B cell (primary cell): ENCODE data around the gene ABHD1. TPM values are rescaled to one million over a fixed set of nuclear protein-coding genes. Genes with fewer than 3 reads are reported as not detected.

Experiments used
- ATAC-seq: fragments of 200-7000 bp; cut with Tn5 transposase; one replicate; pipeline ENCODE4 v1.10.0; 2021; ENCODE audit warnings: low read depth, mild to moderate bottlenecking, moderate number of reproducible peaks, moderate library complexity
- CTCF ChIA-PET: fragments of 350-600 bp; sonication (Branson Sonifier 250); formaldehyde crosslinking; loops from one replicate; lab custom pipeline; 2021; ENCODE audit warnings: antibody characterized with exemption, inconsistent platforms; lab: Charles Lee
- POLR2A ChIA-PET: fragments of 350-600 bp; sonication (Branson Sonifier 250); formaldehyde crosslinking; loops from one replicate; lab custom pipeline; 2021; ENCODE audit warnings: antibody characterized with exemption; lab: Charles Lee
- DNase-seq: peaks from one replicate; pipeline ENCODE4 v3.0.0; 2013
- H2AFZ ChIP-seq: 2 replicates; pipeline ENCODE4 v1.6.1; 2012; ENCODE audit warnings: mild to moderate bottlenecking, low read depth, low read length; ENCODE audit not compliant: insufficient read depth, poor library complexity, severe bottlenecking
- H3K27ac ChIP-seq, 2 donors: 1 replicate in 1 of 2; 2 replicates in 1 of 2; pipeline ENCODE4 v1.5.1; 2012 to 2013; ENCODE audit warnings: low read length in 2 of 2, mild to moderate bottlenecking in 2 of 2, moderate library complexity in 1 of 2
- H3K27me3 ChIP-seq, 4 experiments: fragments of 200-600 bp in 1 of 4; sonication (generic) in 1 of 4; replicated peaks in 1 of 4; 1 replicate in 2 of 4; 2 replicates in 2 of 4; pipeline versions ENCODE4 v1.6.1 to v1.7.0; 2013 to 2016; ENCODE audit warnings: low read length in 3 of 4, mild to moderate bottlenecking in 2 of 4, mixed read lengths in 1 of 4, moderate library complexity in 1 of 4; ENCODE audit not compliant: insufficient read depth in 4 of 4, control insufficient read depth in 3 of 4; ENCODE audit errors: control extremely low read depth in 1 of 4
- H3K36me3 ChIP-seq, 2 experiments: replicated peaks in 1 of 2; 1 replicate in 1 of 2; 2 replicates in 1 of 2; pipeline versions ENCODE4 v1.6.1 to v1.7.1; 2013; ENCODE audit warnings: low read length in 1 of 2; ENCODE audit not compliant: insufficient read depth in 2 of 2, control insufficient read depth in 1 of 2; ENCODE audit errors: control extremely low read depth in 1 of 2, extremely low read depth in 1 of 2
- H3K4me1 ChIP-seq, 2 donors: fragments of 200-600 bp in 1 of 2; sonication (generic) in 1 of 2; 1 replicate in 1 of 2; 2 replicates in 1 of 2; pipeline versions ENCODE4 v1.5.1 to v1.6.1; 2013 to 2017; ENCODE audit warnings: low read length in 2 of 2; ENCODE audit not compliant: control insufficient read depth in 2 of 2, insufficient read depth in 2 of 2
- H3K4me2 ChIP-seq: replicated peaks from 2 replicates; pipeline ENCODE3; 2012; ENCODE audit warnings: mild to moderate bottlenecking, low read depth, low read length; ENCODE audit not compliant: poor library complexity, severe bottlenecking
- H3K4me3 ChIP-seq, 5 experiments: fragments of 200-600 bp in 1 of 5; sonication (generic) in 1 of 5; 1 replicate in 3 of 5; 2 replicates in 2 of 5; pipeline versions ENCODE4 v1.5.1 to v1.7.0; 2011 to 2016; ENCODE audit warnings: low read length in 4 of 5, mild to moderate bottlenecking in 4 of 5, low read depth in 2 of 5, control low read depth in 1 of 5, moderate library complexity in 1 of 5; ENCODE audit not compliant: insufficient read depth in 1 of 5; ENCODE audit errors: control extremely low read depth in 1 of 5, extremely low read depth in 1 of 5
- H3K79me2 ChIP-seq: fragments of 200-600 bp; sonication (generic); one replicate; pipeline ENCODE4 v1.6.0; 2016; ENCODE audit warnings: low read length; ENCODE audit not compliant: control insufficient read depth, insufficient read depth
- H3K9ac ChIP-seq: fragments of 200-600 bp; sonication (generic); 2 replicates; pipeline ENCODE4 v1.6.1; 2017; ENCODE audit warnings: mild to moderate bottlenecking, low read length, moderate library complexity
- H3K9me3 ChIP-seq, 3 donors: one replicate each; pipeline versions ENCODE4 v1.6.1 to v1.7.1; 2013; ENCODE audit warnings: low read length in 2 of 3; ENCODE audit not compliant: control insufficient read depth in 2 of 3, insufficient read depth in 1 of 3; ENCODE audit errors: control extremely low read depth in 1 of 3
- H4K20me1 ChIP-seq: 2 replicates; pipeline ENCODE4 v1.6.0; 2012; ENCODE audit warnings: mild to moderate bottlenecking, low read length; ENCODE audit not compliant: insufficient read depth, control insufficient read depth, poor library complexity, severe bottlenecking
- H3K27ac Mint-ChIP-seq: one replicate; pipeline ENCODE4 v1.8.0; 2021; ENCODE audit warnings: mixed read lengths
- H3K27me3 Mint-ChIP-seq: one replicate; pipeline ENCODE4 v1.8.0; 2021; ENCODE audit warnings: mixed read lengths
- H3K4me1 Mint-ChIP-seq: one replicate; pipeline ENCODE4 v1.8.0; 2021; ENCODE audit warnings: mixed read lengths
- H3K4me3 Mint-ChIP-seq: one replicate; pipeline ENCODE4 v1.8.0; 2021; ENCODE audit warnings: mixed read lengths
- H3K9me3 Mint-ChIP-seq: one replicate; pipeline ENCODE4 v1.8.0; 2022; ENCODE audit warnings: mixed read lengths; ENCODE audit not compliant: insufficient read depth
- CTCF ChIP-seq: fragments of 200-600 bp; IDR thresholded peaks from one replicate; pipeline ENCODE4 v1.8.0; 2022; ENCODE audit warnings: antibody characterized with exemption, mild to moderate bottlenecking
- EZH2 ChIP-seq: IDR thresholded peaks from 2 replicates; pipeline ENCODE4 v1.6.1; 2012; ENCODE audit warnings: borderline replicate concordance, low read depth, mild to moderate bottlenecking, moderate library complexity, low read length; ENCODE audit not compliant: insufficient read depth, poor library complexity, severe bottlenecking
- WGBS: methylation state at CpG from one replicate; pipeline ENCODE4 v1.1.5; 2013; ENCODE audit warnings: missing lambda C conversion rate; ENCODE audit not compliant: insufficient coverage; 5-methylcytosine and 5-hydroxymethylcytosine counted together
- intact Hi-C: fragments of 100-400 bp; cut with micrococcal nuclease; formaldehyde crosslinking; loops from one replicate; pipeline ENCODE4 v1.10.0; 2022
- polyA plus RNA-seq: library from polyadenylated mRNA; depleted of rRNA; stranded (reverse); fragments of >200 nt; gene quantifications from 2 replicates; pipeline ENCODE4 v1.2.3, GENCODE V29; 2012
- total RNA-seq, 2 donors: library from RNA; stranded (reverse); fragments of 120-200 nt in 1 of 2; gene quantifications; 1 replicate in 1 of 2; 2 replicates in 1 of 2; pipeline versions ENCODE4 v1.2.3 to v1.2.4, GENCODE V29; 2013 to 2022

Gene ABHD1
- total and polyA plus RNA-seq, 2 donors (not counting 1 experiment from before 2014, with no cell fraction given), result 1.5 to 2.7 TPM

- H3K9ac ChIP-seq, result no peak overlapping the region
- no peak overlapping the region for H3K4me3 Mint-ChIP-seq
Measured at GRCh38 chr2:27099334-27099955, 24.2 kb upstream of the ABHD1 start.

More at GRCh38 chr2:27099334-27099955, 24.2 kb upstream of the ABHD1 start:
- H3K36me3 ChIP-seq, result no peaks in the 10 kb centered on the region
- no peaks in the 10 kb centered on the region for H3K79me2 ChIP-seq
- Mint-ChIP-seq H3K4me1 (peaks cover 11% of the 10 kb centered on the region), H3K9me3 (no peaks in the 10 kb centered on the region), H3K27me3 (peaks cover under 1% of the 10 kb centered on the region), H3K27ac (no peak overlapping the region)
- H3K4me1 ChIP-seq, result peaks cover 6 to 9% of the 10 kb centered on the region in 2 donors
- H3K4me3 ChIP-seq, result no peak overlapping the region
- no peak for DNase-seq
- H3K27ac ChIP-seq, result no peak overlapping the region
- TF ChIP-seq CTCF (no peak), EZH2 (no peak)
- no peak for ATAC-seq
- POLR2A ChIA-PET, result no interaction called here
- 95% methylated on average over 11 of the region's 19 CpGs for WGBS
- H4K20me1 ChIP-seq, result no peaks in the 10 kb centered on the region
- intact Hi-C loops, result loop anchor here (5.0 kb wide), 1 partner anchor 583 kb away; no protein-coding TSS in a partner anchor
- no peaks in the 10 kb centered on the region for H3K9me3 ChIP-seq
- no peaks in the 10 kb centered on the region for H3K27me3 ChIP-seq
- H2AFZ ChIP-seq, result no peak overlapping the region
- CTCF ChIA-PET, result interaction anchor here (1.0 to 8.8 kb wide), 7 partner anchors 12 to 205 kb away, joined by 3 to 143 read pairs (median 26); partner anchors contain the start of genes CAD and TRIM54
- H3K4me2 ChIP-seq, result no peak overlapping the region
